GM23338 (cell line): ENCODE data around the gene ATF7IP2.

Experiments
- CREB1 ChIP-seq: fragments of 250-450 bp; sonication (Bioruptor Pico); IDR thresholded peaks from 2 replicates; pipeline ENCODE4 v1.5.0; 2020; ENCODE audit warnings: low read depth, mild to moderate bottlenecking, moderate library complexity
- CTCF ChIP-seq, 2 experiments: fragments of 200-600 bp in 1 of 2; sonication (generic) in 1 of 2; conservative IDR thresholded peaks; 2 replicates each; pipeline versions ENCODE4 v1.5.1 to v1.6.1; 2016 to 2017; ENCODE audit warnings: antibody characterized with exemption in 2 of 2, low read depth in 2 of 2, mild to moderate bottlenecking in 2 of 2, moderate library complexity in 1 of 2
- EZH2 ChIP-seq: fragments of 200-600 bp; sonication (generic); IDR thresholded peaks from one replicate; pipeline ENCODE4 v1.8.0; 2017; ENCODE audit warnings: antibody characterized with exemption, mild to moderate bottlenecking, low read depth; ENCODE audit not compliant: unreplicated experiment
- EZH2phosphoT487 ChIP-seq: fragments of 200-600 bp; sonication (generic); IDR thresholded peaks from one replicate; pipeline ENCODE4 v1.8.1; 2018; ENCODE audit warnings: antibody characterized with exemption; ENCODE audit not compliant: unreplicated experiment
- NANOG ChIP-seq: IDR thresholded peaks from 2 replicates; pipeline ENCODE4 v1.6.1; 2016; ENCODE audit warnings: antibody characterized with exemption, borderline replicate concordance
- POLR2AphosphoS5 ChIP-seq: IDR thresholded peaks from 2 replicates; pipeline ENCODE4 v1.6.1; 2016; ENCODE audit warnings: antibody characterized with exemption, low read depth
- REST ChIP-seq: IDR thresholded peaks from one replicate; pipeline ENCODE4 v1.6.1; 2018; ENCODE audit warnings: antibody characterized with exemption; ENCODE audit not compliant: unreplicated experiment
- ZNF331 ChIP-seq: fragments of 250-450 bp; sonication (Bioruptor Pico); IDR thresholded peaks from 2 replicates; pipeline ENCODE4 v1.5.0; 2020; ENCODE audit warnings: low read depth, mild to moderate bottlenecking, moderate library complexity

- TF ChIP-seq EZH2 (no peak), CTCF (conservative IDR thresholded peaks at IDR 0.05; ENCODE audit: low read depth in 2 of 2) (no peak), REST (no peak), CREB1 (no peak), POLR2AphosphoS5 (no peak), EZH2phosphoT487 (no peak), NANOG (no peak), ZNF331 (CRISPR knock-in tag) (no peak)
Measured at GRCh38 chr16:10408824-10409381, 23.0 kb downstream of the ATF7IP2 start.
